ENCODE results near the gene DDX53.

DDX53 gene

GRCh38 chrX:22999696-23000223 is at the start of gene DDX53:
Gene DDX53 (plus strand): TSS chrX:22999960. CDS start chrX:23000058, 98 bp downstream.
- no peak within 1 kb of the TSS for H3K4me3 ChIP-seq (ENCODE audit: low read depth, low read length)
- DNase-seq (ENCODE audit: low read depth) = no peak

- DNase-seq (ENCODE audit: low read depth) = peak; percentile 78
- no peak overlapping the region for H3K4me3 ChIP-seq (ENCODE audit: low read depth, low read length)
Observed at GRCh38 chrX:22950269-22951266, 49.2 kb upstream of the DDX53 start.

- no peak overlapping the region for H3K4me3 ChIP-seq (ENCODE audit: low read depth, low read length)
- DNase-seq (ENCODE audit: low read depth) = peak; percentile 25
Observed at GRCh38 chrX:22952010-22952409, 47.8 kb upstream of the DDX53 start.

GRCh38 chrX:22958250-22958649 is 41.5 kb upstream of the DDX53 start:
- H3K4me3 ChIP-seq (ENCODE audit: low read depth, low read length) = no peak overlapping the region
- no peak for DNase-seq (ENCODE audit: low read depth)

- H3K4me3 ChIP-seq (ENCODE audit: low read depth, low read length) = no peak overlapping the region
- DNase-seq (ENCODE audit: low read depth) = no peak
Observed at GRCh38 chrX:22959204-22959920, 40.4 kb upstream of the DDX53 start.

GRCh38 chrX:22963196-22963595 is 36.6 kb upstream of the DDX53 start:
- H3K4me3 ChIP-seq (ENCODE audit: low read depth, low read length) = no peak overlapping the region
- no peak for DNase-seq (ENCODE audit: low read depth)

- no peak overlapping the region for H3K4me3 ChIP-seq (ENCODE audit: low read depth, low read length)
- no peak for DNase-seq (ENCODE audit: low read depth)
Observed at GRCh38 chrX:22968494-22968893, 31.3 kb upstream of the DDX53 start.

- H3K4me3 ChIP-seq (ENCODE audit: low read depth, low read length) = no peak overlapping the region
- no peak for DNase-seq (ENCODE audit: low read depth)
Observed at GRCh38 chrX:22969411-22969810, 30.3 kb upstream of the DDX53 start.

- H3K4me3 ChIP-seq (ENCODE audit: low read depth, low read length) = no peak overlapping the region
- no peak for DNase-seq (ENCODE audit: low read depth)
Observed at GRCh38 chrX:22970861-22971260, 28.9 kb upstream of the DDX53 start.

GRCh38 chrX:22974616-22975015 is 25.1 kb upstream of the DDX53 start:
- H3K4me3 ChIP-seq (ENCODE audit: low read depth, low read length) = no peak overlapping the region
- DNase-seq (ENCODE audit: low read depth) = no peak

- H3K4me3 ChIP-seq (ENCODE audit: low read depth, low read length) = no peak overlapping the region
- DNase-seq (ENCODE audit: low read depth) = no peak
Observed at GRCh38 chrX:22975786-22976185, 24.0 kb upstream of the DDX53 start.

- H3K4me3 ChIP-seq (ENCODE audit: low read depth, low read length) = no peak overlapping the region
- DNase-seq (ENCODE audit: low read depth) = no peak
Observed at GRCh38 chrX:22985958-22986357, 13.8 kb upstream of the DDX53 start.

- DNase-seq (ENCODE audit: low read depth) = no peak
- no peak overlapping the region for H3K4me3 ChIP-seq (ENCODE audit: low read depth, low read length)
Observed at GRCh38 chrX:22987452-22987851, 12.3 kb upstream of the DDX53 start.

- DNase-seq (ENCODE audit: low read depth) = no peak
- H3K4me3 ChIP-seq (ENCODE audit: low read depth, low read length) = no peak overlapping the region
Observed at GRCh38 chrX:23003116-23003515, 3.4 kb downstream of the DDX53 start.

- DNase-seq (ENCODE audit: low read depth) = no peak
Observed at GRCh38 chrX:23008431-23009099, 8.8 kb downstream of the DDX53 start.

GRCh38 chrX:23012162-23012561 is 12.4 kb downstream of the DDX53 start:
- no peak overlapping the region for H3K4me3 ChIP-seq (ENCODE audit: low read depth, low read length)
- DNase-seq (ENCODE audit: low read depth) = no peak

More at GRCh38 chrX:23008431-23009099, 8.8 kb downstream of the DDX53 start:
- no peak overlapping the region for H3K4me3 ChIP-seq (ENCODE audit: low read depth, low read length)

GRCh38 chrX:23012636-23013035 is 12.9 kb downstream of the DDX53 start:
- DNase-seq (ENCODE audit: low read depth) = no peak
- H3K4me3 ChIP-seq (ENCODE audit: low read depth, low read length) = no peak overlapping the region

- no peak overlapping the region for H3K4me3 ChIP-seq (ENCODE audit: low read depth, low read length)
- no peak for DNase-seq (ENCODE audit: low read depth)
Observed at GRCh38 chrX:23013366-23013765, 13.6 kb downstream of the DDX53 start.

GRCh38 chrX:23031600-23031999 is 31.8 kb downstream of the DDX53 start:
- DNase-seq (ENCODE audit: low read depth) = no peak
- no peak overlapping the region for H3K4me3 ChIP-seq (ENCODE audit: low read depth, low read length)

GRCh38 chrX:23035493-23035892 is 35.7 kb downstream of the DDX53 start:
- H3K4me3 ChIP-seq (ENCODE audit: low read depth, low read length) = no peak overlapping the region
- no peak for DNase-seq (ENCODE audit: low read depth)
